ENCODE results near the gene C17orf67.

C17orf67 gene

GRCh38 chr17:56833809-56834379 lies at the start of gene C17orf67, which contains the start of gene DGKE:
TSS of gene C17orf67 (minus strand) at chr17:56833920. CDS start at chr17:56815810, 18,110 bp downstream.
TSS of gene DGKE (plus strand) at chr17:56834151. CDS start at chr17:56834796, 645 bp downstream.
- peak; percentile 84 to 87 for ATAC-seq

GRCh38 chr17:56881685-56882295 lies 48.1 kb upstream of the C17orf67 start:
- no peak for ATAC-seq

- no peak for ATAC-seq
These were observed 46.9 kb upstream of the C17orf67 start for GRCh38 chr17:56880571-56880970.

- ATAC-seq = no peak
These were observed 46.4 kb upstream of the C17orf67 start for GRCh38 chr17:56880133-56880532.

- ATAC-seq = no peak
These were observed 45.6 kb upstream of the C17orf67 start for GRCh38 chr17:56879280-56879679.

GRCh38 chr17:56876766-56877179 lies 43.1 kb upstream of the C17orf67 start:
- no peak for ATAC-seq

- ATAC-seq = peak; percentile 51
These were observed 36.4 kb upstream of the C17orf67 start for GRCh38 chr17:56870081-56870651.

GRCh38 chr17:56868716-56869115 lies 35.0 kb upstream of the C17orf67 start:
- no peak for ATAC-seq

- no peak for ATAC-seq
These were observed 34.2 kb upstream of the C17orf67 start for GRCh38 chr17:56867948-56868376.

- ATAC-seq = no peak
These were observed 32.8 kb upstream of the C17orf67 start for GRCh38 chr17:56866496-56866895.

GRCh38 chr17:56866076-56866475 lies 32.4 kb upstream of the C17orf67 start:
- no peak for ATAC-seq

- no peak for ATAC-seq
These were observed 30.3 kb upstream of the C17orf67 start for GRCh38 chr17:56863974-56864373.

GRCh38 chr17:56861899-56862298 lies 28.2 kb upstream of the C17orf67 start:
- ATAC-seq = no peak

- no peak for ATAC-seq
These were observed 17.3 kb upstream of the C17orf67 start for GRCh38 chr17:56851008-56851407.

- ATAC-seq = no peak
These were observed 16.9 kb upstream of the C17orf67 start for GRCh38 chr17:56850591-56850990.

- no peak for ATAC-seq
These were observed 15.4 kb upstream of the C17orf67 start for GRCh38 chr17:56849131-56849530.

GRCh38 chr17:56847106-56847505 lies 13.4 kb upstream of the C17orf67 start:
- no peak for ATAC-seq

- no peak for ATAC-seq
These were observed 12.2 kb upstream of the C17orf67 start for GRCh38 chr17:56845934-56846333.

GRCh38 chr17:56842577-56842976 lies 8.9 kb upstream of the C17orf67 start:
- ATAC-seq = no peak

- ATAC-seq = no peak
These were observed 5.0 kb upstream of the C17orf67 start for GRCh38 chr17:56838687-56839086.

- ATAC-seq = no peak
These were observed 1.5 kb upstream of the C17orf67 start for GRCh38 chr17:56835264-56835585.

GRCh38 chr17:56834380-56835263 lies 902 bp upstream of the C17orf67 start:
- ATAC-seq = peak; percentile 36 to 39

GRCh38 chr17:56833057-56833808 lies 487 bp downstream of the C17orf67 start:
- peak; percentile 63 to 68 for ATAC-seq

All from activated CD4-positive, CD25-positive, alpha-beta regulatory T cell treated with anti-CD3 and anti-CD28 coated beads, Interleukin-2, amount 50 U/mL, for 24 hours (primary cell).